CD14-positive monocyte (primary cell): ENCODE data around the gene SIN3A. TPM values are rescaled to one million over a fixed set of nuclear protein-coding genes. Genes with fewer than 3 reads are reported as not detected.
A peak's percentile ranks its signal among the peaks of the same experiment; 100 is the strongest.
"Not testable (repeated sequence)": the region's sequence is repeated elsewhere in the genome, so short reads cannot be mapped to it uniquely, and the experiment has no call there.

Experiments used
- DNase-seq, 3 donors: peaks; one replicate each; pipeline ENCODE4 v3.0.0-alpha.2; 2011 to 2022
- H2AFZ ChIP-seq: 2 replicates; pipeline ENCODE4 v1.6.0; 2012; ENCODE audit warnings: mild to moderate bottlenecking, low read depth, low read length, inconsistent platforms; ENCODE audit not compliant: insufficient read depth, poor library complexity, severe bottlenecking
- H3K27ac ChIP-seq, 2 donors: 1 replicate in 1 of 2; 2 replicates in 1 of 2; pipeline ENCODE4 v1.5.1; 2012 to 2013; ENCODE audit warnings: low read length in 2 of 2, control low read depth in 1 of 2, inconsistent platforms in 1 of 2, low read depth in 1 of 2, mild to moderate bottlenecking in 1 of 2
- H3K27me3 ChIP-seq, 2 donors: one replicate each; pipeline versions ENCODE4 v1.6.0 to v1.6.1; 2011 to 2013; ENCODE audit warnings: low read length in 2 of 2; ENCODE audit not compliant: control insufficient read depth in 2 of 2, insufficient read depth in 2 of 2
- H3K36me3 ChIP-seq, 2 donors: replicated peaks in 1 of 2; 1 replicate in 1 of 2; 2 replicates in 1 of 2; pipeline versions ENCODE4 v1.5.1 to v1.6.1; 2012 to 2013; ENCODE audit warnings: low read length in 2 of 2, control low read depth in 1 of 2, inconsistent platforms in 1 of 2, mild to moderate bottlenecking in 1 of 2; ENCODE audit not compliant: insufficient read depth in 2 of 2, control insufficient read depth in 1 of 2
- H3K4me1 ChIP-seq, 2 donors: 1 replicate in 1 of 2; 2 replicates in 1 of 2; pipeline versions ENCODE4 v1.5.1 to v1.6.1; 2012 to 2013; ENCODE audit warnings: low read length in 2 of 2, control low read depth in 1 of 2, inconsistent platforms in 1 of 2, mild to moderate bottlenecking in 1 of 2, moderate library complexity in 1 of 2; ENCODE audit not compliant: insufficient read depth in 2 of 2, control insufficient read depth in 1 of 2
- H3K4me2 ChIP-seq: replicated peaks from 2 replicates; pipeline ENCODE3; 2012; ENCODE audit warnings: low read length, moderate library complexity, mild to moderate bottlenecking; ENCODE audit not compliant: poor library complexity, severe bottlenecking; ENCODE audit errors: extremely low read depth
- H3K4me3 ChIP-seq, 3 experiments: fragments of 200-600 bp in 1 of 3; sonication (generic) in 1 of 3; replicated peaks in 1 of 3; 1 replicate in 2 of 3; 2 replicates in 1 of 3; pipeline ENCODE4 v1.5.1; 2011 to 2013; ENCODE audit warnings: low read length in 3 of 3, mild to moderate bottlenecking in 3 of 3, control low read depth in 2 of 3, low read depth in 2 of 3, inconsistent platforms in 1 of 3, moderate library complexity in 1 of 3
- H3K79me2 ChIP-seq: 2 replicates; pipeline ENCODE4 v1.6.0; 2012; ENCODE audit warnings: mild to moderate bottlenecking, control low read depth, inconsistent platforms, low read length, moderate library complexity; ENCODE audit not compliant: insufficient read depth
- H3K9ac ChIP-seq: 2 replicates; pipeline ENCODE4 v1.6.0; 2017; ENCODE audit warnings: low read length, mild to moderate bottlenecking; ENCODE audit not compliant: insufficient read depth, poor library complexity, severe bottlenecking
- H3K9me3 ChIP-seq, 2 donors: replicated peaks in 1 of 2; 1 replicate in 1 of 2; 2 replicates in 1 of 2; pipeline versions ENCODE4 v1.5.1 to v1.6.1; 2012 to 2013; ENCODE audit warnings: low read length in 2 of 2, control low read depth in 1 of 2; ENCODE audit not compliant: control insufficient read depth in 1 of 2, insufficient read depth in 1 of 2
- H4K20me1 ChIP-seq: 2 replicates; pipeline ENCODE4 v1.6.0; 2012; ENCODE audit warnings: mild to moderate bottlenecking, low read length, control low read depth, moderate library complexity; ENCODE audit not compliant: insufficient read depth
- H3K27ac Mint-ChIP-seq, 7 donors: one replicate each; pipeline ENCODE4 v1.8.0; 2020; ENCODE audit warnings: mild to moderate bottlenecking in 7 of 7, mixed read lengths in 7 of 7, moderate library complexity in 6 of 7, inconsistent platforms in 2 of 7
- H3K27me3 Mint-ChIP-seq, 3 donors: one replicate each; pipeline ENCODE4 v1.8.0; 2021 to 2022; ENCODE audit warnings: low read depth in 3 of 3, mild to moderate bottlenecking in 3 of 3, mixed read lengths in 3 of 3, moderate library complexity in 3 of 3, inconsistent platforms in 1 of 3
- H3K36me3 Mint-ChIP-seq, 2 donors: one replicate each; pipeline ENCODE4 v1.8.0; 2020; ENCODE audit warnings: mixed read lengths in 2 of 2, inconsistent platforms in 1 of 2, mild to moderate bottlenecking in 1 of 2
- H3K4me1 Mint-ChIP-seq: one replicate; pipeline ENCODE4 v1.8.0; 2020; ENCODE audit warnings: mild to moderate bottlenecking, mixed read lengths
- H3K4me3 Mint-ChIP-seq, 2 donors: one replicate each; pipeline ENCODE4 v1.8.0; 2020; ENCODE audit warnings: mild to moderate bottlenecking in 2 of 2, mixed read lengths in 2 of 2, moderate library complexity in 1 of 2
- H3K9me3 Mint-ChIP-seq, 7 donors: one replicate each; pipeline ENCODE4 v1.8.0; 2020 to 2022; ENCODE audit warnings: mixed read lengths in 7 of 7, mild to moderate bottlenecking in 6 of 7, moderate library complexity in 6 of 7, inconsistent platforms in 2 of 7
- CTCF ChIP-seq: fragments of 200-600 bp; IDR thresholded peaks from one replicate; pipeline ENCODE4 v1.8.0; 2022; ENCODE audit warnings: antibody characterized with exemption, mild to moderate bottlenecking
- WGBS: methylation state at CpG from one replicate; pipeline ENCODE4 v1.1.5; 2013; ENCODE audit warnings: missing lambda C conversion rate; ENCODE audit not compliant: insufficient coverage; 5-methylcytosine and 5-hydroxymethylcytosine counted together
- intact Hi-C, 2 donors: fragments of 100-400 bp; cut with micrococcal nuclease; formaldehyde crosslinking; loops; one replicate each; pipeline versions ENCODE4 v1.15.0 to v1.15.1; 2023
- polyA plus RNA-seq, 3 donors: library from polyadenylated mRNA; depleted of rRNA in 1 of 3; unstranded in 2 of 3; stranded (reverse) in 1 of 3; fragments of 300-500 nt in 2 of 3; fragments of >200 nt in 1 of 3; fragmentation: Illumina TruSeq in 2 of 3; gene quantifications; 1 replicate in 2 of 3; 2 replicates in 1 of 3; pipeline ENCODE4 v1.2.3, GENCODE V29; 2012 to 2021

Gene SIN3A
- polyA plus RNA-seq, 3 donors, result 2.3 to 20.7 (median 7.9) TPM

GRCh38 chr15:75446151-75446550 is 5.3 kb downstream of the SIN3A start:
- Mint-ChIP-seq H3K4me1 (peaks cover 33% of the 10 kb centered on the region), H3K36me3 (peaks cover 7 to 17% of the 10 kb centered on the region in 2 donors), H3K27ac (peak overlapping the region in 1 of 7 donors; percentile 74), H3K4me3 (no peak overlapping the region), H3K27me3 (peaks cover 0 to 2% (median 0%) of the 10 kb centered on the region in 3 donors), H3K9me3 (no peaks in the 10 kb centered on the region)
- Histone ChIP-seq H3K27me3 (no peaks in the 10 kb centered on the region), H3K27ac (no peak overlapping the region), H4K20me1 (peaks cover 90% of the 10 kb centered on the region), H3K4me3 (no peak overlapping the region), H3K4me1 (peaks cover 28 to 36% of the 10 kb centered on the region in 2 donors), H2AFZ (no peak overlapping the region), H3K9me3 (no peaks in the 10 kb centered on the region), H3K9ac (no peak overlapping the region), H3K79me2 (peaks cover 94% of the 10 kb centered on the region), H3K4me2 (no peak overlapping the region), H3K36me3 (peaks cover 2 to 35% of the 10 kb centered on the region in 2 donors)
- 84% methylated on average over 3 of the region's 3 CpGs for WGBS
- intact Hi-C loops, result loop anchor here in 1 of 2 donors (10.0 kb wide), 1 partner anchor 1451 kb away; the partner anchor contains the start of genes PML and STOML1
- DNase-seq, result no peak
- no peak for TF ChIP-seq CTCF

GRCh38 chr15:75445324-75445723 is 6.2 kb downstream of the SIN3A start:
- H3K27ac Mint-ChIP-seq, H3K9ac ChIP-seq, H2AFZ ChIP-seq, DNase-seq, H3K4me2 ChIP-seq, H3K4me3 ChIP-seq, H3K9me3 Mint-ChIP-seq, H3K4me3 Mint-ChIP-seq, H3K27ac ChIP-seq, H3K27me3 ChIP-seq, H3K27me3 Mint-ChIP-seq, H3K9me3 ChIP-seq: not testable (repeated sequence)
- peaks cover 100% of the 10 kb centered on the region for H3K79me2 ChIP-seq
- H3K4me1 ChIP-seq, result peaks cover 25 to 34% of the 10 kb centered on the region in 2 donors
- peaks cover 2 to 38% of the 10 kb centered on the region in 2 donors for H3K36me3 ChIP-seq
- intact Hi-C loops, result loop anchor here in 1 of 2 donors (10.0 kb wide), 1 partner anchor 1451 kb away; the partner anchor contains the start of genes PML and STOML1
- Mint-ChIP-seq H3K4me1 (peaks cover 31% of the 10 kb centered on the region), H3K36me3 (peaks cover 8 to 21% of the 10 kb centered on the region in 2 donors)
- peaks cover 95% of the 10 kb centered on the region for H4K20me1 ChIP-seq
- WGBS, result no CpG with 5 or more reads among the region's 10 CpGs

GRCh38 chr15:75443972-75444453 is 7.5 kb downstream of the SIN3A start:
- peaks cover 92% of the 10 kb centered on the region for H4K20me1 ChIP-seq
- H3K4me3 ChIP-seq, H3K27ac Mint-ChIP-seq, H3K27me3 ChIP-seq, H3K9ac ChIP-seq, H3K27me3 Mint-ChIP-seq, H3K4me2 ChIP-seq, DNase-seq, H3K27ac ChIP-seq, H3K4me3 Mint-ChIP-seq, H3K9me3 ChIP-seq, H3K9me3 Mint-ChIP-seq, H2AFZ ChIP-seq: not testable (repeated sequence)
- peaks cover 99% of the 10 kb centered on the region for H3K79me2 ChIP-seq
- H3K4me1 Mint-ChIP-seq, result peaks cover 25% of the 10 kb centered on the region
- intact Hi-C loops, result loop anchor here in 1 of 2 donors (10.0 kb wide), 1 partner anchor 1449 kb away; the partner anchor contains the start of genes PML and STOML1
- peaks cover 2 to 38% of the 10 kb centered on the region in 2 donors for H3K36me3 ChIP-seq
- H3K36me3 Mint-ChIP-seq, result peaks cover 8 to 26% of the 10 kb centered on the region in 2 donors
- peaks cover 16 to 21% of the 10 kb centered on the region in 2 donors for H3K4me1 ChIP-seq
- WGBS, result 100% methylated on average over 1 of the region's 8 CpGs
